ENCODE results near the gene HMGN4. TPM values are rescaled to one million over a fixed set of nuclear protein-coding genes. Genes with fewer than 3 reads are reported as not detected.

HMGN4 gene
- total RNA-seq, 1 experiment from 2014 or later, result 29.6 TPM

DNA sequence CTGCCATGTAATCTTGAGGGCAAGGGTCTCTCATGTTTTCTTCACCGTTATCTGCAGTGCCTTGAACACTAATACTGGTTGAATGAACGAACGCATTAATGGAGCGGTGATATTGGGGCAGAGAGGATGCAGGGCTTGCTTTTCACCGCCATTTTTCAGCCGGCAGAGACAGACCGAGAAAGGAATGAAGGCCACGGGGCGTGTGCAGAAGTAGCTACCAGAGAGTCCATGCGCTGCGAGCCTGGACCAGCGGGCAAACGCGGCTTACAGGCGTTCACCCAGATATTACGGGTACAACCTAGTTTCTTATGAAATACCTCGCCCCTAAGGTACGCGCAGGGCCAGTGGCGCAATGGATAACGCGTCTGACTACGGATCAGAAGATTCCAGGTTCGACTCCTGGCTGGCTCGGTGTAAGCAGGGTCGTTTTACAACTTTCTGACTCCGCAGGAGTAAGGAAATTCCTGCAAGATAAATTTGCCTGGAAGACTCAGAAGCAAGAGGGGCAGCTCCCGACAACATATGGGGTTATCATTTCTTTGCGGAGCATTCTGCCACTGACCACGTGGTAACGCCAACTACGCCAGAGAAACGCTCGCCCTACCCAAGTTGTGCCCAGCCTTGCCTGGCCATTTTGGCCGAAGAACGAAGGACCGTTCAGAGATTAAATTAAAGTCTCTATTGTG is 863 bp upstream of the HMGN4 start:
- peaks cover 4% of the 10 kb centered on the region; the same call in 1 of the 2 replicates for H3K4me1 ChIP-seq
- no peaks in the 10 kb centered on the region for H3K9me3 Mint-ChIP-seq (ENCODE audit: unreplicated experiment)
- H3K27me3 Mint-ChIP-seq (ENCODE audit: insufficient read depth, unreplicated experiment), result peaks cover 2% of the 10 kb centered on the region
- H3K27ac Mint-ChIP-seq (ENCODE audit: unreplicated experiment), result peak overlapping the region; percentile 97
- no TSS peak for BruUV-seq (replicated peaks)
- no peaks in the 10 kb centered on the region for H3K27me3 ChIP-seq (replicated peaks; ENCODE audit: control insufficient read depth, insufficient read depth, low read length)
- H3K4me3 Mint-ChIP-seq (ENCODE audit: unreplicated experiment), result peak overlapping the region; percentile 89
- no peaks in the 10 kb centered on the region for H3K9me3 ChIP-seq
- intact Hi-C loops (cut with micrococcal nuclease; ENCODE audit: unreplicated experiment), result loop anchor here (1.0 to 10.0 kb wide), 4 partner anchors 16 to 213 kb away; no protein-coding TSS in a partner anchor
- POLR2A ChIA-PET, result interaction anchor here (0.6 to 1.7 kb wide), 3 partner anchors 16 to 58 kb away, joined by 3 to 6 read pairs (median 4); no protein-coding TSS in a partner anchor
- peaks cover 15% of the 10 kb centered on the region for H3K4me1 Mint-ChIP-seq (ENCODE audit: low read depth, unreplicated experiment)
- peak overlapping the region; percentile 65 for H3K4me3 ChIP-seq (ENCODE audit: low read depth, low read length)
- TF ChIP-seq, protein P1, sequence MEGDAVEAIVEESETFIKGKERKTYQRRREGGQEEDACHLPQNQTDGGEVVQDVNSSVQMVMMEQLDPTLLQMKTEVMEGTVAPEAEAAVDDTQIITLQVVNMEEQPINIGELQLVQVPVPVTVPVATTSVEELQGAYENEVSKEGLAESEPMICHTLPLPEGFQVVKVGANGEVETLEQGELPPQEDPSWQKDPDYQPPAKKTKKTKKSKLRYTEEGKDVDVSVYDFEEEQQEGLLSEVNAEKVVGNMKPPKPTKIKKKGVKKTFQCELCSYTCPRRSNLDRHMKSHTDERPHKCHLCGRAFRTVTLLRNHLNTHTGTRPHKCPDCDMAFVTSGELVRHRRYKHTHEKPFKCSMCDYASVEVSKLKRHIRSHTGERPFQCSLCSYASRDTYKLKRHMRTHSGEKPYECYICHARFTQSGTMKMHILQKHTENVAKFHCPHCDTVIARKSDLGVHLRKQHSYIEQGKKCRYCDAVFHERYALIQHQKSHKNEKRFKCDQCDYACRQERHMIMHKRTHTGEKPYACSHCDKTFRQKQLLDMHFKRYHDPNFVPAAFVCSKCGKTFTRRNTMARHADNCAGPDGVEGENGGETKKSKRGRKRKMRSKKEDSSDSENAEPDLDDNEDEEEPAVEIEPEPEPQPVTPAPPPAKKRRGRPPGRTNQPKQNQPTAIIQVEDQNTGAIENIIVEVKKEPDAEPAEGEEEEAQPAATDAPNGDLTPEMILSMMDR (IDR thresholded peaks at IDR 0.05; ENCODE audit: insufficient read depth in 1 of 2, low read depth in 1 of 2, low read length in 1 of 2, severe bottlenecking in 1 of 2, unreplicated experiment in 1 of 2), result no peak
- H3K36me3 ChIP-seq (ENCODE audit: control insufficient read depth, insufficient read depth, low read length), result no peaks in the 10 kb centered on the region
- peaks cover 32% of the 10 kb centered on the region for H3K36me3 Mint-ChIP-seq (ENCODE audit: insufficient read depth, unreplicated experiment)
- CTCF ChIA-PET, result interaction anchor here (1.0 to 1.5 kb wide), 3 partner anchors 34 to 196 kb away, joined by 3 to 6 read pairs (median 5); no protein-coding TSS in a partner anchor
- peak; percentile 90 to 91 for DNase-seq

DNA sequence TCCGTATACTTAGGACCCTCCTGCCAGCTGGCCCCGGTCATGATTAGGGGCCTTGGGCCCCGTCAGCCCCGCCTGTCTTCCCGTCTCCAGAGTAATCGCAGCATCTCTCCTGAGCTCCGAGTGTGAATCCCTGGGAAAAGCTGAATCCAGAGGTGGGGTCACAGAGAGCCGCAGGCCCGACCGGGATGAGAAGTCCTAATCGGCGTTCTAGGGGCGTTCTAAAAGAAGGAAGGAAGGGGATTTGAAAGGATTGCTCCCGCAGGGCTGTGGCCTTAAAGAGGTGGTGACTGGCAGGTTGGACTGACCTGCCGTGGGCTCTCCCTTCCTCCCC is 371 bp downstream of the HMGN4 start:
- H3K27me3 ChIP-seq (replicated peaks; ENCODE audit: control insufficient read depth, insufficient read depth, low read length), result no peaks in the 10 kb centered on the region
- TF ChIP-seq, protein P1 (IDR thresholded peaks at IDR 0.05; ENCODE audit: insufficient read depth in 1 of 2, low read depth in 1 of 2, low read length in 1 of 2, severe bottlenecking in 1 of 2, unreplicated experiment in 1 of 2), result no peak
- DNase-seq, result no peak
- ChIA-PET POLR2A (interaction anchor here (0.6 to 1.1 kb wide), 2 partner anchors 15 to 435 kb away, joined by 3 to 9 read pairs; no protein-coding TSS in a partner anchor), CTCF (interaction anchor here (1.4 kb wide), 1 partner anchor 197 kb away, joined by 5 read pairs; no protein-coding TSS in a partner anchor)
- H3K9me3 Mint-ChIP-seq (ENCODE audit: unreplicated experiment), result no peaks in the 10 kb centered on the region
- H3K27ac Mint-ChIP-seq (ENCODE audit: unreplicated experiment), result peak overlapping the region; percentile 97
- no peaks in the 10 kb centered on the region for H3K36me3 ChIP-seq (ENCODE audit: control insufficient read depth, insufficient read depth, low read length)
- peaks cover 4% of the 10 kb centered on the region; the same call in 1 of the 2 replicates for H3K4me1 ChIP-seq
- peak overlapping the region; percentile 65 for H3K4me3 ChIP-seq (ENCODE audit: low read depth, low read length)
- peaks cover 2% of the 10 kb centered on the region for H3K27me3 Mint-ChIP-seq (ENCODE audit: insufficient read depth, unreplicated experiment)
- intact Hi-C loops (cut with micrococcal nuclease; ENCODE audit: unreplicated experiment), result loop anchor here (10.0 kb wide), 1 partner anchor 214 kb away; no protein-coding TSS in a partner anchor
- peaks cover 15% of the 10 kb centered on the region for H3K4me1 Mint-ChIP-seq (ENCODE audit: low read depth, unreplicated experiment)
- peak overlapping the region; percentile 89 for H3K4me3 Mint-ChIP-seq (ENCODE audit: unreplicated experiment)
- H3K36me3 Mint-ChIP-seq (ENCODE audit: insufficient read depth, unreplicated experiment), result peaks cover 22% of the 10 kb centered on the region
- BruUV-seq (replicated peaks), result no TSS peak
- H3K9me3 ChIP-seq, result no peaks in the 10 kb centered on the region

DNA sequence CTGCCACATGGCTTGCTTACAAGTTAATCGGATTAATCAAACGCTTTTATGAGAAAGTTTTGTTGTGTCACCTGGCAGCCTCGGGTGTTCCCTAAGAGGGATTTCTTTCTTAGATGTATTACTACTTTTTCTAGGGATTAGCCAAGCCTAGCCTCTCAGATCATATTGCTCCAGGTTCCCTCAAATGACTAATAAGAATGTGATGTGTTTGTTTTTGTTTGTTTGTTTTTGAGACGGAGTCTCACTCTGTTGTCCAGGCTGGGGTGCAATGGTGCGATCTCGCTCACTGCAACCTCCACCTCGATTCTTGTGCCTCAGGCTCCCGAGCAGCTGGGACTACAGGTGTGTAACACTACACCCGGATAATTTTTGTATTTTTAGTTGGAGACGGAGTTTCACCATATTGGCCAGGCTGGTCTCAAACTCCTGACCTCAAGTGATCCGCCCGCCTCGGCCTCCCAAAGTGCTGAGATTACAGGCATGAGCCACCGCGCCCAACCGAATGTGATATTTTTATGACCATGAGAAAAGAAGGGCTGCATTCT is 977 bp downstream of the HMGN4 start:
- peak overlapping the region; percentile 89 for H3K4me3 Mint-ChIP-seq (ENCODE audit: unreplicated experiment)
- Histone ChIP-seq H3K4me3 (ENCODE audit: low read depth, low read length) (peak overlapping the region; percentile 65), H3K27me3 (replicated peaks; ENCODE audit: control insufficient read depth, insufficient read depth, low read length) (no peaks in the 10 kb centered on the region), H3K9me3 (no peaks in the 10 kb centered on the region), H3K4me1 (peaks cover 4% of the 10 kb centered on the region; the same call in 1 of the 2 replicates), H3K36me3 (ENCODE audit: control insufficient read depth, insufficient read depth, low read length) (no peaks in the 10 kb centered on the region)
- intact Hi-C loops (cut with micrococcal nuclease; ENCODE audit: unreplicated experiment), result loop anchor here (10.0 kb wide), 1 partner anchor 214 kb away; no protein-coding TSS in a partner anchor
- H3K9me3 Mint-ChIP-seq (ENCODE audit: unreplicated experiment), result no peaks in the 10 kb centered on the region
- peak overlapping the region; percentile 97 for H3K27ac Mint-ChIP-seq (ENCODE audit: unreplicated experiment)
- H3K36me3 Mint-ChIP-seq (ENCODE audit: insufficient read depth, unreplicated experiment), result peaks cover 27% of the 10 kb centered on the region
- ChIA-PET CTCF (interaction anchor here (1.4 kb wide), 1 partner anchor 198 kb away, joined by 5 read pairs; no protein-coding TSS in a partner anchor), POLR2A (no interaction called here)
- peaks cover 2% of the 10 kb centered on the region for H3K27me3 Mint-ChIP-seq (ENCODE audit: insufficient read depth, unreplicated experiment)
- no TSS peak for BruUV-seq (replicated peaks)
- H3K4me1 Mint-ChIP-seq (ENCODE audit: low read depth, unreplicated experiment), result peaks cover 15% of the 10 kb centered on the region
- TF ChIP-seq, protein P1 (IDR thresholded peaks at IDR 0.05; ENCODE audit: insufficient read depth in 1 of 2, low read depth in 1 of 2, low read length in 1 of 2, severe bottlenecking in 1 of 2, unreplicated experiment in 1 of 2), result no peak
- DNase-seq, result no peak
